Superior temporal gyrus (tissue), 1 donor: Measurements from ENCODE around the gene NFU1.
A peak's percentile ranks its signal among the peaks of the same experiment; 100 is the strongest.
"Not testable (repeated sequence)": the region's sequence is repeated elsewhere in the genome, so short reads cannot be mapped to it uniquely, and the experiment has no call there.

Source experiments
- DNase-seq: peaks from one replicate; pipeline ENCODE4 v3.0.0-alpha.2; 2016; ENCODE audit errors: extremely low spot score

Gene NFU1

GRCh38 chr2:69450735-69451416 is 13.6 kb upstream of the NFU1 start:
- DNase-seq = no peak

- DNase-seq = no peak
Measured at GRCh38 chr2:69449906-69450305, 12.7 kb upstream of the NFU1 start.

GRCh38 chr2:69443673-69444072 is 6.4 kb upstream of the NFU1 start:
- not testable (repeated sequence) for DNase-seq

GRCh38 chr2:69439499-69439898 is 2.3 kb upstream of the NFU1 start:
- not testable (repeated sequence) for DNase-seq

- no peak for DNase-seq
Measured at GRCh38 chr2:69438580-69438979, 1.3 kb upstream of the NFU1 start.

GRCh38 chr2:69437751-69438154 is 518 bp upstream of the NFU1 start:
- DNase-seq = no peak

GRCh38 chr2:69436596-69436937 is 668 bp downstream of the NFU1 start:
- peak; percentile 78 for DNase-seq

GRCh38 chr2:69434753-69435152 is 2.5 kb downstream of the NFU1 start:
- no peak for DNase-seq

GRCh38 chr2:69429491-69430183 is 7.6 kb downstream of the NFU1 start:
- no peak for DNase-seq

GRCh38 chr2:69428981-69429380 is 8.3 kb downstream of the NFU1 start:
- DNase-seq = no peak

GRCh38 chr2:69424419-69424818 is 12.8 kb downstream of the NFU1 start:
- no peak for DNase-seq

- DNase-seq = no peak
Measured at GRCh38 chr2:69422198-69422597, 15.0 kb downstream of the NFU1 start.

- DNase-seq = not testable (repeated sequence)
Measured at GRCh38 chr2:69419111-69419510, 18.1 kb downstream of the NFU1 start.

GRCh38 chr2:69416147-69416546 is 21.1 kb downstream of the NFU1 start:
- no peak for DNase-seq

- no peak for DNase-seq
Measured at GRCh38 chr2:69411120-69411519, 26.1 kb downstream of the NFU1 start.

- DNase-seq = no peak
Measured at GRCh38 chr2:69405306-69405705, 31.9 kb downstream of the NFU1 start.

GRCh38 chr2:69400121-69400520 is 37.1 kb downstream of the NFU1 start:
- DNase-seq = no peak

GRCh38 chr2:69397234-69397633 is 40.0 kb downstream of the NFU1 start:
- no peak for DNase-seq

GRCh38 chr2:69395866-69396265 is 41.4 kb downstream of the NFU1 start:
- no peak for DNase-seq

- DNase-seq = no peak
Measured at GRCh38 chr2:69393963-69394362, 43.3 kb downstream of the NFU1 start.

- DNase-seq = no peak
Measured at GRCh38 chr2:69390471-69390870, 46.8 kb downstream of the NFU1 start.

- DNase-seq = no peak
Measured at GRCh38 chr2:69390001-69390400, 47.2 kb downstream of the NFU1 start.

- no peak for DNase-seq
Measured at GRCh38 chr2:69389271-69389670, 48.0 kb downstream of the NFU1 start.
